Measurements from ENCODE around the gene ZBTB17. TPM values are rescaled to one million over a fixed set of nuclear protein-coding genes. Genes with fewer than 3 reads are reported as not detected.

The ZBTB17 gene
- total and polyA plus RNA-seq, 12 donors, result 8.0 to 172 (median 33.7) TPM

GRCh38 chr1:15959827-15960446, 16.0 kb downstream of the ZBTB17 start:
- Histone ChIP-seq H3K27ac (no peak overlapping the region), H3K4me3 (no peak overlapping the region), H3K4me1 (replicated peaks in 1 of 2) (peaks cover 18 to 57% of the 10 kb centered on the region in 2 donors), H3K36me3 (replicated peaks in 1 of 2) (no peaks in the 10 kb centered on the region), H3K27me3 (no peaks in the 10 kb centered on the region), H3K9me3 (replicated peaks in 1 of 3) (no peaks in the 10 kb centered on the region)
- TF ChIP-seq CTCF (IDR thresholded peaks at IDR 0.05) (no peak), POLR2A (IDR thresholded peaks at IDR 0.05) (no peak)
- no peak for DNase-seq
- intact Hi-C loops (cut with DNase I), result no loop called here
- WGBS, 4 donors, result 84 to 93% (median 90%) methylated on average over 8 of the region's 8 CpGs

- Histone ChIP-seq H3K27ac (no peak overlapping the region), H3K27me3 (no peaks in the 10 kb centered on the region), H3K4me1 (replicated peaks in 1 of 2) (peaks cover 18 to 55% of the 10 kb centered on the region in 2 donors), H3K4me3 (no peak overlapping the region), H3K9me3 (replicated peaks in 1 of 3) (no peaks in the 10 kb centered on the region), H3K36me3 (replicated peaks in 1 of 2) (no peaks in the 10 kb centered on the region)
- intact Hi-C loops (cut with DNase I), result no loop called here
- DNase-seq, result no peak
- TF ChIP-seq CTCF (IDR thresholded peaks at IDR 0.05), result no peak
- TF ChIP-seq POLR2A (IDR thresholded peaks at IDR 0.05), result no peak
These were observed 16.5 kb downstream of the ZBTB17 start for GRCh38 chr1:15959424-15959823.

GRCh38 chr1:15958793-15959192, 17.1 kb downstream of the ZBTB17 start:
- intact Hi-C loops (cut with DNase I), result no loop called here
- Histone ChIP-seq H3K36me3 (replicated peaks in 1 of 2) (no peaks in the 10 kb centered on the region), H3K9me3 (replicated peaks in 1 of 3) (no peaks in the 10 kb centered on the region), H3K27ac (peak overlapping the region in 1 of 5 donors; percentile 27), H3K27me3 (no peaks in the 10 kb centered on the region), H3K4me1 (replicated peaks in 1 of 2) (peaks cover 18 to 55% of the 10 kb centered on the region in 2 donors), H3K4me3 (no peak overlapping the region)
- peak in 4 of 7 donors; percentile 30 to 59 (median 40) for DNase-seq
- peak in 1 of 6 experiments; percentile 5 for TF ChIP-seq CTCF (IDR thresholded peaks at IDR 0.05)
- TF ChIP-seq POLR2A (IDR thresholded peaks at IDR 0.05), result no peak

GRCh38 chr1:15958111-15958510, 17.8 kb downstream of the ZBTB17 start:
- intact Hi-C loops (cut with DNase I), result no loop called here
- WGBS, 4 donors, result 46 to 71% (median 55%) methylated on average over 5 of the region's 5 CpGs
- H3K4me1 ChIP-seq (replicated peaks in 1 of 2), result peaks cover 17 to 55% of the 10 kb centered on the region in 2 donors

More at GRCh38 chr1:15958111-15958510, 17.8 kb downstream of the ZBTB17 start:
- no peaks in the 10 kb centered on the region for H3K9me3 ChIP-seq (replicated peaks in 1 of 3)
- H3K27me3 ChIP-seq, result no peaks in the 10 kb centered on the region
- TF ChIP-seq POLR2A (IDR thresholded peaks at IDR 0.05) (no peak), CTCF (IDR thresholded peaks at IDR 0.05) (no peak)
- H3K36me3 ChIP-seq (replicated peaks in 1 of 2), result no peaks in the 10 kb centered on the region
- no peak for DNase-seq
- H3K4me3 ChIP-seq, result no peak overlapping the region
- H3K27ac ChIP-seq, result peak overlapping the region in 1 of 5 donors; percentile 27
